NCI-H446 (cell line): Measurements from ENCODE around the gene CEBPA.
"Not testable (repeated sequence)": the region's sequence is repeated elsewhere in the genome, so short reads cannot be mapped to it uniquely, and the experiment has no call there.

Experiments
- DNase-seq, 2 experiments: peaks; one replicate each; lab custom pipeline; 2025; lab: John Stamatoyannopoulos, UW

CEBPA gene

GRCh38 chr19:33324628-33325027, 22.3 kb upstream of the CEBPA start:
- no peak for DNase-seq

GRCh38 chr19:33323093-33323820, 20.9 kb upstream of the CEBPA start:
- DNase-seq: no peak

- DNase-seq: no peak
Observed at GRCh38 chr19:33320636-33321035, 18.3 kb upstream of the CEBPA start.

- DNase-seq: not testable (repeated sequence)
Observed at GRCh38 chr19:33317991-33318390, 15.7 kb upstream of the CEBPA start.

GRCh38 chr19:33317517-33317916, 15.2 kb upstream of the CEBPA start:
- no peak for DNase-seq

- no peak for DNase-seq
Observed at GRCh38 chr19:33316541-33317264, 14.4 kb upstream of the CEBPA start.

- DNase-seq: not testable (repeated sequence)
Observed at GRCh38 chr19:33312808-33313207, 10.5 kb upstream of the CEBPA start.

- no peak for DNase-seq
Observed at GRCh38 chr19:33312065-33312464, 9.7 kb upstream of the CEBPA start.

GRCh38 chr19:33311326-33311682, 9.0 kb upstream of the CEBPA start:
- no peak for DNase-seq

- DNase-seq: peak in 1 of 2 experiments; percentile 35
Observed at GRCh38 chr19:33310606-33311325, 8.4 kb upstream of the CEBPA start.

GRCh38 chr19:33309826-33310225, 7.5 kb upstream of the CEBPA start:
- no peak for DNase-seq

GRCh38 chr19:33306853-33307792, 4.8 kb upstream of the CEBPA start:
- no peak for DNase-seq

GRCh38 chr19:33306191-33306590, 3.9 kb upstream of the CEBPA start:
- DNase-seq: no peak

- no peak for DNase-seq
Observed at GRCh38 chr19:33304760-33305647, 2.7 kb upstream of the CEBPA start.

- DNase-seq: no peak
Observed at GRCh38 chr19:33304371-33304759, 2.0 kb upstream of the CEBPA start.

GRCh38 chr19:33303791-33304345, 1.5 kb upstream of the CEBPA start:
- DNase-seq: peak in 1 of 2 experiments; percentile 16

GRCh38 chr19:33302974-33303790, 848 bp upstream of the CEBPA start:
- DNase-seq: no peak

- no peak for DNase-seq
Observed at GRCh38 chr19:33301900-33302174, 497 bp downstream of the CEBPA start.

GRCh38 chr19:33301144-33301899, 1.0 kb downstream of the CEBPA start:
- DNase-seq: no peak
